ENCODE data around the gene PPP1R11. TPM values are rescaled to one million over a fixed set of nuclear protein-coding genes. Genes with fewer than 3 reads are reported as not detected.
A peak's percentile ranks its signal among the peaks of the same experiment; 100 is the strongest.

Gene PPP1R11
- total and polyA plus RNA-seq, 2 of the 13 experiments (the other 11 are each of a cell fraction or from before 2014, with no cell fraction given) = 32.1 to 58.9 TPM

GRCh38 chr6:30100585-30101443 lies 33.8 kb downstream of the PPP1R11 start (continued):
- TF ChIP-seq NFAT5 (CRISPR knock-in tag; IDR thresholded peaks at IDR 0.05) (0 out of 2 replicates have a peak, but pooled peaks have one; percentile 42), ZNF292 (CRISPR knock-in tag; IDR thresholded peaks at IDR 0.05; ENCODE audit: borderline replicate concordance, low read depth) (no peak), FOXP4 (CRISPR knock-in tag; IDR thresholded peaks at IDR 0.05) (peak; percentile 84), THYN1 (CRISPR knock-in tag; IDR thresholded peaks at IDR 0.05; ENCODE audit: borderline replicate concordance, low read depth) (no peak), ZNF605 (CRISPR knock-in tag; IDR thresholded peaks at IDR 0.05) (peak; percentile 43; the same call in 1 of the 2 replicates), RCOR2 (CRISPR knock-in tag; IDR thresholded peaks at IDR 0.05) (no peak), ZNF124 (CRISPR knock-in tag; IDR thresholded peaks at IDR 0.05) (peak; percentile 95), ZBTB46 (CRISPR knock-in tag; IDR thresholded peaks at IDR 0.05; ENCODE audit: borderline replicate concordance) (0 out of 2 replicates have a peak, but pooled peaks have one; percentile 92), KLF15 (CRISPR knock-in tag; IDR thresholded peaks at IDR 0.05; ENCODE audit: borderline replicate concordance) (no peak), ZMAT3 (CRISPR knock-in tag; conservative IDR thresholded peaks at IDR 0.05) (peak; percentile 85), ZNF619 (CRISPR knock-in tag; IDR thresholded peaks at IDR 0.05) (peak; percentile 88), POLR2AphosphoS2 (IDR thresholded peaks at IDR 0.05; ENCODE audit: low read depth, low read length) (no peak), TFAP4 (IDR thresholded peaks at IDR 0.05; ENCODE audit: borderline replicate concordance, low read depth) (peak; percentile 76), ZNF256 (CRISPR knock-in tag; conservative IDR thresholded peaks at IDR 0.05) (no peak), ZNF101 (CRISPR knock-in tag; IDR thresholded peaks at IDR 0.05; ENCODE audit: borderline replicate concordance, low read depth) (no peak), ZNF589 (CRISPR knock-in tag; conservative IDR thresholded peaks at IDR 0.05) (no peak; the same call in 1 of the 2 replicates), ZNF331 (CRISPR knock-in tag; IDR thresholded peaks at IDR 0.05) (peak; percentile 69; the same call in 1 of the 2 replicates)
